Measurements from ENCODE around the gene PRKAR1B.
"Not testable (repeated sequence)": the region's sequence is repeated elsewhere in the genome, so short reads cannot be mapped to it uniquely, and the experiment has no call there.

PRKAR1B gene

DNA sequence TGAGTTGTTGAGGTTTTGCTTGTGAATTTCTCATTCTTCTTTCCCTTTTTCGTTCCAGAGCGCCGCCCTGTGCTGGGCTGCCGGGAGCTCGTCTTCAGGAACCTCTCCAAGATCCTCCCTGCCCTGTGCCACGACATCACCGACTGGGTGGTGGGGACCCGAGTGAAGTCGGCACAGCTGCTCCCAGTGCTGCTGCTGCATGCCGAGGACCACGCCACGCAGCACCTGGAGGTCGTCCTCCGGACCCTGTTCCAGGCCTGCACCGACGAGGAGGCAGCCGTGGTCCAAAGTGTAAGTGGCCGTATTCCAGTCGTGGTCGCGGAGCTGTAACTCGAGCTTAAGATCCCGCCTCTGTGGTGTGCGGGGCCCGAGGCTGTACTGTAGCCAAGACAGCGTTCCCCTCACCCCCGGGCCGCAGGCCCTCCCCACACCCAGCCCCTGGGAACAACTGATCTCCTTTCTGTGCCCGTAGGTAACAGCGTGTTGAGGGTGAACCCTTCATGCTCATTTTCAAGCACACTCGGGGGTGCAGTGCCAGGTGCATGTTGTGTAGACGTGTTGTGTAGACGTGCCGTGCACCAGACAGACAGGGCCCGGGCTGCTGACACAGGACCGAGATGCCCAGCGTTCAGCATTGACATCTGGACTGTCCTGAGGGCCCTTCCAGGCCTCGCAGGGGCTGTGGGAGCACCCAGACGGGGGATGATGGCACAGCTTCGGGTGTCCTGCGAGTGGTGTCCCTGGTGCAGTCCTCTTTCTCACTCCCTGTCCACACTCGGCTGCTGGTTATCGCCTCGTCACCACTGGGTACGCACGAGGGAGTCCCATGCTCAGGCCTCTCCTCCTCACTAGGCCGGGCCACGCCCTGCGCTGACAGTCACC is 27.7 kb upstream of the PRKAR1B start:
- no peak overlapping the region for H3K27ac ChIP-seq (ENCODE audit: low read depth, low read length, poor library complexity, severe bottlenecking)
- no peak overlapping the region for H2AFZ ChIP-seq (ENCODE audit: low read length)
- no peaks in the 10 kb centered on the region for H3K9me2 ChIP-seq (ENCODE audit: low read depth, low read length)
- H3K9me3 ChIP-seq (ENCODE audit: low read length), result no peaks in the 10 kb centered on the region
- no peaks in the 10 kb centered on the region for H3K27me3 ChIP-seq (ENCODE audit: insufficient read depth, low read length)
- H3F3A ChIP-seq (ENCODE audit: insufficient read depth, low read length), result no peaks in the 10 kb centered on the region
- no peaks in the 10 kb centered on the region for H3K4me1 ChIP-seq (ENCODE audit: insufficient read depth, low read length, severe bottlenecking)
- H3K79me2 ChIP-seq (ENCODE audit: insufficient read depth, low read length), result no peaks in the 10 kb centered on the region
- H3K9ac ChIP-seq (ENCODE audit: low read length), result no peak overlapping the region
- TF ChIP-seq, protein P1, sequence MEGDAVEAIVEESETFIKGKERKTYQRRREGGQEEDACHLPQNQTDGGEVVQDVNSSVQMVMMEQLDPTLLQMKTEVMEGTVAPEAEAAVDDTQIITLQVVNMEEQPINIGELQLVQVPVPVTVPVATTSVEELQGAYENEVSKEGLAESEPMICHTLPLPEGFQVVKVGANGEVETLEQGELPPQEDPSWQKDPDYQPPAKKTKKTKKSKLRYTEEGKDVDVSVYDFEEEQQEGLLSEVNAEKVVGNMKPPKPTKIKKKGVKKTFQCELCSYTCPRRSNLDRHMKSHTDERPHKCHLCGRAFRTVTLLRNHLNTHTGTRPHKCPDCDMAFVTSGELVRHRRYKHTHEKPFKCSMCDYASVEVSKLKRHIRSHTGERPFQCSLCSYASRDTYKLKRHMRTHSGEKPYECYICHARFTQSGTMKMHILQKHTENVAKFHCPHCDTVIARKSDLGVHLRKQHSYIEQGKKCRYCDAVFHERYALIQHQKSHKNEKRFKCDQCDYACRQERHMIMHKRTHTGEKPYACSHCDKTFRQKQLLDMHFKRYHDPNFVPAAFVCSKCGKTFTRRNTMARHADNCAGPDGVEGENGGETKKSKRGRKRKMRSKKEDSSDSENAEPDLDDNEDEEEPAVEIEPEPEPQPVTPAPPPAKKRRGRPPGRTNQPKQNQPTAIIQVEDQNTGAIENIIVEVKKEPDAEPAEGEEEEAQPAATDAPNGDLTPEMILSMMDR (IDR thresholded peaks at IDR 0.05; ENCODE audit: low read length), result no peak
- TF ChIP-seq EZH2 (IDR thresholded peaks at IDR 0.05; ENCODE audit: borderline replicate concordance, low read length), result no peak
- peaks cover 79% of the 10 kb centered on the region for H3K36me3 ChIP-seq (ENCODE audit: insufficient read depth, low read length)
- H3K4me3 ChIP-seq (ENCODE audit: low read depth, low read length, poor library complexity, severe bottlenecking), result no peak overlapping the region
- H4K20me1 ChIP-seq (ENCODE audit: insufficient read depth, low read length), result no peaks in the 10 kb centered on the region
- no peak overlapping the region for H3K4me2 ChIP-seq (ENCODE audit: low read length)

GRCh38 chr7:753190-753589 is 26.1 kb upstream of the PRKAR1B start:
- Histone ChIP-seq H3K27ac (ENCODE audit: low read depth, low read length, poor library complexity, severe bottlenecking) (no peak overlapping the region), H3K4me2 (ENCODE audit: low read length) (no peak overlapping the region), H3K9me3 (ENCODE audit: low read length) (no peaks in the 10 kb centered on the region), H3K4me1 (ENCODE audit: insufficient read depth, low read length, severe bottlenecking) (no peaks in the 10 kb centered on the region), H3K36me3 (ENCODE audit: insufficient read depth, low read length) (peaks cover 82% of the 10 kb centered on the region), H3F3A (ENCODE audit: insufficient read depth, low read length) (no peaks in the 10 kb centered on the region), H3K9ac (ENCODE audit: low read length) (no peak overlapping the region), H3K4me3 (ENCODE audit: low read depth, low read length, poor library complexity, severe bottlenecking) (no peak overlapping the region), H3K79me2 (ENCODE audit: insufficient read depth, low read length) (no peaks in the 10 kb centered on the region), H3K9me2 (ENCODE audit: low read depth, low read length) (no peaks in the 10 kb centered on the region), H2AFZ (ENCODE audit: low read length) (no peak overlapping the region), H3K27me3 (ENCODE audit: insufficient read depth, low read length) (no peaks in the 10 kb centered on the region), H4K20me1 (ENCODE audit: insufficient read depth, low read length) (no peaks in the 10 kb centered on the region)
- TF ChIP-seq EZH2 (IDR thresholded peaks at IDR 0.05; ENCODE audit: borderline replicate concordance, low read length), result no peak
- TF ChIP-seq, protein P1 (IDR thresholded peaks at IDR 0.05; ENCODE audit: low read length), result no peak

- not testable (repeated sequence) for H2AFZ ChIP-seq (ENCODE audit: low read length); H3K9ac ChIP-seq (ENCODE audit: low read length); H3K27me3 ChIP-seq (ENCODE audit: insufficient read depth, low read length); H3K9me3 ChIP-seq (ENCODE audit: low read length); H3K4me3 ChIP-seq (ENCODE audit: low read depth, low read length, poor library complexity, severe bottlenecking); H3F3A ChIP-seq (ENCODE audit: insufficient read depth, low read length); H3K4me1 ChIP-seq (ENCODE audit: insufficient read depth, low read length, severe bottlenecking); H3K9me2 ChIP-seq (ENCODE audit: low read depth, low read length); H3K79me2 ChIP-seq (ENCODE audit: insufficient read depth, low read length); H3K27ac ChIP-seq (ENCODE audit: low read depth, low read length, poor library complexity, severe bottlenecking); H3K4me2 ChIP-seq (ENCODE audit: low read length); H4K20me1 ChIP-seq (ENCODE audit: insufficient read depth, low read length)
- peaks cover 72% of the 10 kb centered on the region for H3K36me3 ChIP-seq (ENCODE audit: insufficient read depth, low read length)
These were observed 25.2 kb upstream of the PRKAR1B start for GRCh38 chr7:752256-752655.

DNA sequence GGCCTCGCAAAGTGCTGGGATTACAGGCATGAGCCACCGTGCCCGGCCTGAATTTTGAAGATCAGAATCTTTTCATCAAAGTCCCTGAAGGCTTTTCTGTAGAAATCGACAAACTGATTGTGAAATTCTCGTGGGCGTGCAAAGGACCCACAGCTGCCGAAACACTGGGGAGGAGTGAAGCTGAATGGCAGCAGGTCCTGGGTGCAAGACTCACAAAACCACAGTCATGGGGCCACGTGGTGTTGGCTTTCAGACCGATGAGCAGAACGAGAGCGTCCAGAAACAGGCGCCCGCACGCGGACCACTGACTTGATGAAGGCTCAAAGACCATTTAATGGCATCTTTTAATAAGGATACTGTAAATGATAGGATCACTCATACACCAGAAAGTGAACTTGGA is 24.7 kb upstream of the PRKAR1B start:
- H3K4me2 ChIP-seq (ENCODE audit: low read length), result no peak overlapping the region
- H3K9me2 ChIP-seq (ENCODE audit: low read depth, low read length), result no peaks in the 10 kb centered on the region
- no peaks in the 10 kb centered on the region for H3K27me3 ChIP-seq (ENCODE audit: insufficient read depth, low read length)
- no peak overlapping the region for H3K4me3 ChIP-seq (ENCODE audit: low read depth, low read length, poor library complexity, severe bottlenecking)
- no peaks in the 10 kb centered on the region for H3F3A ChIP-seq (ENCODE audit: insufficient read depth, low read length)
- H3K79me2 ChIP-seq (ENCODE audit: insufficient read depth, low read length), result no peaks in the 10 kb centered on the region
- no peak overlapping the region for H2AFZ ChIP-seq (ENCODE audit: low read length)
- no peaks in the 10 kb centered on the region for H3K9me3 ChIP-seq (ENCODE audit: low read length)
- peaks cover 68% of the 10 kb centered on the region for H3K36me3 ChIP-seq (ENCODE audit: insufficient read depth, low read length)
- H3K9ac ChIP-seq (ENCODE audit: low read length), result no peak overlapping the region
- no peaks in the 10 kb centered on the region for H4K20me1 ChIP-seq (ENCODE audit: insufficient read depth, low read length)
- TF ChIP-seq EZH2 (IDR thresholded peaks at IDR 0.05; ENCODE audit: borderline replicate concordance, low read length), result no peak
- TF ChIP-seq, protein P1 (IDR thresholded peaks at IDR 0.05; ENCODE audit: low read length), result no peak
- H3K27ac ChIP-seq (ENCODE audit: low read depth, low read length, poor library complexity, severe bottlenecking), result no peak overlapping the region
- H3K4me1 ChIP-seq (ENCODE audit: insufficient read depth, low read length, severe bottlenecking), result no peaks in the 10 kb centered on the region

All from OCI-LY1 (cell line).